ENCODE measurements around the gene CTNNAL1.

- TF ChIP-seq POLR2A (IDR thresholded peaks at IDR 0.05; ENCODE audit: low read depth, low read length) (no peak), POLR2AphosphoS5 (IDR thresholded peaks at IDR 0.05; ENCODE audit: low read depth, low read length) (no peak), SPI1 (IDR thresholded peaks at IDR 0.05; ENCODE audit: low read depth, low read length) (no peak), TAF1 (IDR thresholded peaks at IDR 0.05; ENCODE audit: low read depth, low read length) (no peak), PAX5 (IDR thresholded peaks at IDR 0.05; ENCODE audit: insufficient read depth, low read length, severe bottlenecking) (no peak), POU2F2 (IDR thresholded peaks at IDR 0.05; ENCODE audit: low read depth, low read length) (no peak)
Observed at GRCh38 chr9:109060191-109060590, 46.9 kb upstream of the CTNNAL1 start.
